NCI-H446 treated with DMSO at 0.1 percent for 48 hours (cell line): ENCODE measurements around the gene COL13A1.

Experiments
- DNase-seq: peaks from one replicate; lab custom pipeline; 2025; lab: John Stamatoyannopoulos, UW

COL13A1 gene

GRCh38 chr10:69949770-69950169 lies 148.1 kb downstream of the COL13A1 start:
- DNase-seq = no peak

- no peak for DNase-seq
Measured at GRCh38 chr10:69951658-69952057, 150.0 kb downstream of the COL13A1 start.

GRCh38 chr10:69952069-69952800 lies 150.5 kb downstream of the COL13A1 start:
- DNase-seq = no peak

GRCh38 chr10:69952821-69953221 lies 151.1 kb downstream of the COL13A1 start:
- DNase-seq = no peak

- no peak for DNase-seq
Measured at GRCh38 chr10:69953851-69954250, 152.1 kb downstream of the COL13A1 start.

- no peak for DNase-seq
Measured at GRCh38 chr10:69955211-69955805, 153.6 kb downstream of the COL13A1 start.

GRCh38 chr10:69955897-69956740 lies 154.4 kb downstream of the COL13A1 start:
- DNase-seq = no peak

- DNase-seq = no peak
Measured at GRCh38 chr10:69956741-69957230, 155.1 kb downstream of the COL13A1 start.

- no peak for DNase-seq
Measured at GRCh38 chr10:69957241-69957885, 155.7 kb downstream of the COL13A1 start.

- no peak for DNase-seq
Measured at GRCh38 chr10:69957886-69958555, 156.3 kb downstream of the COL13A1 start.

- no peak for DNase-seq
Measured at GRCh38 chr10:69958556-69958902, 156.8 kb downstream of the COL13A1 start.

GRCh38 chr10:69959911-69960310 lies 158.2 kb downstream of the COL13A1 start:
- no peak for DNase-seq

GRCh38 chr10:69960606-69960987 lies 158.9 kb downstream of the COL13A1 start:
- no peak for DNase-seq

GRCh38 chr10:69960988-69961880 lies 159.5 kb downstream of the COL13A1 start:
- no peak for DNase-seq

GRCh38 chr10:69961881-69962745 lies 160.4 kb downstream of the COL13A1 start:
- DNase-seq = no peak

GRCh38 chr10:69962746-69963135 lies 161.0 kb downstream of the COL13A1 start:
- no peak for DNase-seq

GRCh38 chr10:69963178-69963834 lies 161.6 kb downstream of the COL13A1 start:
- no peak for DNase-seq

- DNase-seq = no peak
Measured at GRCh38 chr10:69963835-69964710, 162.4 kb downstream of the COL13A1 start.
